ENCODE results near the gene RHBDL1.
A peak's percentile ranks its signal among the peaks of the same experiment; 100 is the strongest.
"Not testable (repeated sequence)": the region's sequence is repeated elsewhere in the genome, so short reads cannot be mapped to it uniquely, and the experiment has no call there.

The RHBDL1 gene

DNA sequence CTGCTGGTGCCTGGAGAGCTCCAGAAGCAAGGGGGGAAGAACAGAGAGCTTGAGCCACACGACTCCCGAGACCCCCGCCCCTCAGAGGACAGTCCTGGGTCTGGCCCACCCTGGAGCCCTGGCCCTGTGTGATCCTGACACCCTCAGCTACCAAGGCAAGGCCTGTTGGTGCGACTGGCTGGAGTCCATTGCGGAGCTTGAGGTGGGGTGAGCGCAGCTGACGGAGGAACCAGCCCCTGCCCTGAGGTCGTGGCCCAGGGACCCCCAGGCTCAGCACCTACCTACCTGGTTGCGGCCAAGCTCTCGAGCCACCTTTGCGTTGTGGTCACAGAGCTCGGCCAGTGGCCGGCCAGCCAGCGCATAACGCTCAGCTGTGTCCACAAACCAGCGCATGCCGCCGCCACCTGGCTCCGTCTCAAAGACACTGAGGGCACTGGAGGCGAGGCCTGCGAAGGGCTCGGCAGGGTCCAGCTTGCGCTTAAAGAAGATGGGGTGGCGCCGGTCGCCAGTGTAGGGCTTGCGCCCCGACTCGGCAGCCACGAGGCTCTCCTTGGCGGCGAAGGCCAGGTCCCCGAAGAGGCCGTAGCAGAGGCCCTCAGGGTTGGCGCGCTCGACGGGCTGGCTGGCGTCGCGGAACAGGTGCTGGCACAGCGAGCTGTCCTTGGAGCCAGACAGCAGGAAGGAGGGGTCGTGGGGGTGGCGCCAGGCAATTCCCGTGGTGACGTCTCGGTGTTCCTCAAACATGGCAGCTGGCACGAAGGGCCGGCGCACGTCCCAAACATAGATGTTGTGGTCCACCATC lies 11.2 kb downstream of the RHBDL1 start:
- intact Hi-C loops (cut with micrococcal nuclease): no loop called here
- Mint-ChIP-seq H3K4me1 (ENCODE audit: low read depth) (peaks cover 72% of the 10 kb centered on the region), H3K36me3 (ENCODE audit: low read depth) (peaks cover 69% of the 10 kb centered on the region), H3K9me3 (no peaks in the 10 kb centered on the region), H3K27me3 (peaks cover 11% of the 10 kb centered on the region), H3K27ac (no peak overlapping the region), H3K4me3 (no peak overlapping the region)

GRCh38 chr16:687499-687898 lies 12.0 kb downstream of the RHBDL1 start:
- intact Hi-C loops (cut with micrococcal nuclease): no loop called here

DNA sequence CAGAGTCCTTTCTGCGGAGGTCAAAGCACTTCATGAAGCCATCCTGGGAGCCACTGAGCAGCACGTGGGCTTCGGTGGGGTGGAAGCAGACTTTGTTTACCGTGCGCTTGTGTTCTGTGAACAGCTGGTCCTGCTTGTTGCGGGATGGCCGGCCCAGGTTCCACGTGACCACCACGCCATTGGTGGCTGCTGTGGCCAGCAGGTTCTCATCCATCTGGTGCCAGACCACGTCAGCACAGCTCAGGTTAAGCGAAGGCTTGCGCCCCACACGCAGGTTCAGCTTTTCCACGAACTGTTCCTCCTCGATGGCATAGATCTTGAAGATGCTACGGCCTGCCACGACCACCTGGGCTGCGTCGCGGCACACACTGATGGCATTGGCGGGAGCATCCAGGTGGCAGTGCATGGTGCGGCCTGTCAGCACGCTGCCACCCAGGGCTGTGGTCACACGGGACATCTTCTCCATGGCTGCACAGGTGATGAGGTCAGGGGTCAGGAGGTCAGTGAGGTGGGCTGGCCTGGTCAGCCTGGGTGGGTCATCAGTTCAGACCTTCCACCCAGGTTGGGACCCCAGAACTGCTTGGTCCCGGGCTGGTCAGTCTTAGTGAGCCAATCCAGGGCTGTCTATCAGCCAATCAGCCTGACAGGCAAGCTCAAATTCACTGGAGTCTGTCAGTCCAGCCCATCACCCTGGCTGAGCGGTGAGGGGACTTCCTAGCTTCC lies 13.9 kb downstream of the RHBDL1 start:
- Mint-ChIP-seq H3K27me3 (peaks cover 35% of the 10 kb centered on the region), H3K4me1 (ENCODE audit: low read depth) (peaks cover 54% of the 10 kb centered on the region), H3K9me3 (no peaks in the 10 kb centered on the region), H3K4me3 (peak overlapping the region; percentile 97), H3K27ac (peak overlapping the region; percentile 93), H3K36me3 (ENCODE audit: low read depth) (peaks cover 42% of the 10 kb centered on the region)
- intact Hi-C loops (cut with micrococcal nuclease): no loop called here

More at GRCh38 chr16:687499-687898, 12.0 kb downstream of the RHBDL1 start:
- peaks cover 63% of the 10 kb centered on the region for H3K4me1 Mint-ChIP-seq (ENCODE audit: low read depth)
- H3K27ac Mint-ChIP-seq: no peak overlapping the region
- no peak overlapping the region for H3K4me3 Mint-ChIP-seq
- peaks cover 61% of the 10 kb centered on the region for H3K36me3 Mint-ChIP-seq (ENCODE audit: low read depth)
- no peaks in the 10 kb centered on the region for H3K9me3 Mint-ChIP-seq
- peaks cover 18% of the 10 kb centered on the region for H3K27me3 Mint-ChIP-seq

DNA sequence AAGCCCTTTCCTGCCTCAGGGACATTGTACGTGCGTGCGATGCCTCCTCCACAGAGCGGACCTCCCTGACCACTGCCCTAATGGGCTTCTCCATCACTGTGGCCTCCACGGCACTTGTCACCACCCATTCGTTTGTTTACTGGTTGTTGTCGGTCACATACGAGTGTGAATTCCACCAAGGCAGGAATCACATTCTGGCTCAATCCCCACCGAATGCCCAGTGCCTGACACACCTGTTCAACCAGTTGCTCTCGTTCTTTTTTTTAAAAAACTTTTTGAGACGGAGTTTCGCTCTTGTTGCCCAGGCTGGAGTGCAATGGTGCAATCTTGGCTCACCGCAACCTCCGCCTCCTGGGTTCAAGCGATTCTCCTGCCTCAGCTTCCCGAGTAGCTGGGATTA lies 15.8 kb downstream of the RHBDL1 start:
- Mint-ChIP-seq H3K27ac (peak overlapping the region; percentile 93), H3K4me1 (ENCODE audit: low read depth) (peaks cover 47% of the 10 kb centered on the region), H3K36me3 (ENCODE audit: low read depth) (peaks cover 23% of the 10 kb centered on the region), H3K4me3 (peak overlapping the region; percentile 49), H3K27me3 (peaks cover 52% of the 10 kb centered on the region)
- H3K9me3 Mint-ChIP-seq; intact Hi-C loops (cut with micrococcal nuclease): not testable (repeated sequence)

GRCh38 chr16:692356-693108 lies 17.1 kb downstream of the RHBDL1 start:
- peaks cover 64% of the 10 kb centered on the region for H3K27me3 Mint-ChIP-seq
- peaks cover 10% of the 10 kb centered on the region for H3K36me3 Mint-ChIP-seq (ENCODE audit: low read depth)
- no peaks in the 10 kb centered on the region for H3K9me3 Mint-ChIP-seq
- intact Hi-C loops (cut with micrococcal nuclease): no loop called here
- H3K4me1 Mint-ChIP-seq (ENCODE audit: low read depth): peaks cover 43% of the 10 kb centered on the region
- H3K27ac Mint-ChIP-seq: no peak overlapping the region
- H3K4me3 Mint-ChIP-seq: no peak overlapping the region

- H3K27ac Mint-ChIP-seq: no peak overlapping the region
- peaks cover 7% of the 10 kb centered on the region for H3K36me3 Mint-ChIP-seq (ENCODE audit: low read depth)
- H3K9me3 Mint-ChIP-seq: no peaks in the 10 kb centered on the region
- no peak overlapping the region for H3K4me3 Mint-ChIP-seq
- intact Hi-C loops (cut with micrococcal nuclease): no loop called here
- peaks cover 43% of the 10 kb centered on the region for H3K4me1 Mint-ChIP-seq (ENCODE audit: low read depth)
- H3K27me3 Mint-ChIP-seq: peaks cover 72% of the 10 kb centered on the region
Measured at GRCh38 chr16:693364-693763, 17.9 kb downstream of the RHBDL1 start.

GRCh38 chr16:693766-694165 lies 18.3 kb downstream of the RHBDL1 start:
- Mint-ChIP-seq H3K36me3 (ENCODE audit: low read depth) (peaks cover 7% of the 10 kb centered on the region), H3K27ac (no peak overlapping the region), H3K4me3 (no peak overlapping the region), H3K27me3 (peaks cover 76% of the 10 kb centered on the region), H3K4me1 (ENCODE audit: low read depth) (peaks cover 39% of the 10 kb centered on the region), H3K9me3 (no peaks in the 10 kb centered on the region)
- intact Hi-C loops (cut with micrococcal nuclease): no loop called here

GRCh38 chr16:694187-694862 lies 18.9 kb downstream of the RHBDL1 start:
- Mint-ChIP-seq H3K4me1 (ENCODE audit: low read depth) (peaks cover 33% of the 10 kb centered on the region), H3K9me3 (no peaks in the 10 kb centered on the region), H3K36me3 (ENCODE audit: low read depth) (peaks cover 7% of the 10 kb centered on the region), H3K27me3 (peaks cover 82% of the 10 kb centered on the region), H3K4me3 (peak overlapping the region; percentile 34), H3K27ac (no peak overlapping the region)
- intact Hi-C loops (cut with micrococcal nuclease): no loop called here

DNA sequence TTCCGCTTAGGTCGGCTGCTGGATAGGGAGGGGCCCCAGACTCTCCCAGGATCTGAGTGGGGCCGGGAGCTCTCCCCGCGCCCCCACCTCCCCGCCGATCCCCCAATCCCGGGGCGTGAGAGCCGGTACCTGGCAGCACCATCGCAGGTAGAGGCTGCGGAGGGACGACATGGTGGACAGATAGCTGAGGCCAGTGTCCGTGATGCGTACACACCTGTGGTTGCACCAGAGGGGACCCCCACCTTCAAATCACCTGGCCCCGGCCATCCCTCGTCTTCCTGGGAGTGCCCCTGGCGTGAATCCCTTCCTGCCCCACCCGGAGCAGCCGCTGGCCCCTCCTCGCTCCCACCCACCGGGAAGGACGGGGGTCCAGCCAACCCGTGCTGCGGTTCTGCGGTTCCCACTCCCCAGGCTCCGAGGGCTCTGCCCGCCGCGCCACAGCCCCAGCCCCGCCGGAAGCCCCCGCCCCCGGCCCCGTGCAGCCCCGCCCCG lies 19.4 kb downstream of the RHBDL1 start:
- intact Hi-C loops (cut with micrococcal nuclease): no loop called here
- Mint-ChIP-seq H3K4me1 (ENCODE audit: low read depth) (peaks cover 28% of the 10 kb centered on the region), H3K4me3 (no peak overlapping the region), H3K27ac (no peak overlapping the region), H3K36me3 (ENCODE audit: low read depth) (peaks cover 3% of the 10 kb centered on the region), H3K9me3 (no peaks in the 10 kb centered on the region), H3K27me3 (peaks cover 88% of the 10 kb centered on the region)

DNA sequence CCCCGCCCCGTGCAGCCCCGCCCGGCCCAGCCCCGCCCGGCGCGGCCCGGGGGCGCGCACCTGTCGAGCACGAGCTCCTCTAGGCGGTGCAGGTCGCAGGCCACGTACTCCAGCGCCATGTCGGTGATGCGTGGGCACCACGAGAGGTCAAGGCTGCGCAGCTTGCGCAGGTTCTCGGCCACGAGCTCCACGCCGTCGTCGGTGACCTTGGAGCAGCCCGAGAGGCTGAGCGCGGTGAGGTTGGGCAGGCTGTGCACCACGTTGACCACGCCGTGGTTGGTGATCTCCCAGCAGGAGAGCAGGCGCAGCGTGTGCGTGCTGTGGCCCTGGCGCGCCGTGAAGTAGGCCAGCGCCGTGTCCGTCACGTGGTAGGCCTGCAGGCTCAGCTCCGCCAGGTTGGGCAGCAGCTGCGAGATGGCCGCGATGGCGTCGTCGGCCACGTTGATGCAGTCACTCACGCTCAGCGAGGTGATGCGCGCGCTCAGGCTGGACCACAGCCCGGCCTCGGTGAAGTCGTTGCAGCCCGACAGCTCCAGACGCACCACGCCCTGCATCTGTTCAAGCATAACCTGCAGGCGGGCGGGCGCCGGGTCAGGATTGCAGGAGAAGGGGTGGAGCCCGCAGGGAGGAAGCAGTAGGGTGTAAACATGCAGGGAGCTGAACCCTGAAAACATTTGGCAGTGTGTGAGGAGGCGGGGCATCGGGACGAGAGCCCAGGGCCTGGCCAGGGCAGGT lies 20.1 kb downstream of the RHBDL1 start:
- Mint-ChIP-seq H3K4me3 (peak overlapping the region; percentile 34), H3K36me3 (ENCODE audit: low read depth) (no peaks in the 10 kb centered on the region)

GRCh38 chr16:698911-699671 lies 23.6 kb downstream of the RHBDL1 start:
- Mint-ChIP-seq H3K27me3 (peaks cover 96% of the 10 kb centered on the region), H3K36me3 (ENCODE audit: low read depth) (no peaks in the 10 kb centered on the region), H3K4me3 (no peak overlapping the region), H3K4me1 (ENCODE audit: low read depth) (peaks cover 15% of the 10 kb centered on the region), H3K27ac (no peak overlapping the region), H3K9me3 (no peaks in the 10 kb centered on the region)
- intact Hi-C loops (cut with micrococcal nuclease): no loop called here

More for the DNA sequence above, 20.1 kb downstream of the RHBDL1 start:
- Mint-ChIP-seq H3K27me3 (peaks cover 92% of the 10 kb centered on the region), H3K9me3 (no peaks in the 10 kb centered on the region), H3K27ac (no peak overlapping the region), H3K4me1 (ENCODE audit: low read depth) (peaks cover 27% of the 10 kb centered on the region)
- intact Hi-C loops (cut with micrococcal nuclease): no loop called here
